HG02678 (cell line): Measurements from ENCODE around the gene BACH2.
A peak's percentile ranks its signal among the peaks of the same experiment; 100 is the strongest.
"Not testable (repeated sequence)": the region's sequence is repeated elsewhere in the genome, so short reads cannot be mapped to it uniquely, and the experiment has no call there.

Experiments used
- ATAC-seq: cut with Tn5 transposase; IDR thresholded peaks from one replicate; pipeline ENCODE4 v1.9.1; 2021; ENCODE audit warnings: mild to moderate bottlenecking, moderate library complexity; ENCODE audit not compliant: unreplicated experiment

Gene BACH2

DNA sequence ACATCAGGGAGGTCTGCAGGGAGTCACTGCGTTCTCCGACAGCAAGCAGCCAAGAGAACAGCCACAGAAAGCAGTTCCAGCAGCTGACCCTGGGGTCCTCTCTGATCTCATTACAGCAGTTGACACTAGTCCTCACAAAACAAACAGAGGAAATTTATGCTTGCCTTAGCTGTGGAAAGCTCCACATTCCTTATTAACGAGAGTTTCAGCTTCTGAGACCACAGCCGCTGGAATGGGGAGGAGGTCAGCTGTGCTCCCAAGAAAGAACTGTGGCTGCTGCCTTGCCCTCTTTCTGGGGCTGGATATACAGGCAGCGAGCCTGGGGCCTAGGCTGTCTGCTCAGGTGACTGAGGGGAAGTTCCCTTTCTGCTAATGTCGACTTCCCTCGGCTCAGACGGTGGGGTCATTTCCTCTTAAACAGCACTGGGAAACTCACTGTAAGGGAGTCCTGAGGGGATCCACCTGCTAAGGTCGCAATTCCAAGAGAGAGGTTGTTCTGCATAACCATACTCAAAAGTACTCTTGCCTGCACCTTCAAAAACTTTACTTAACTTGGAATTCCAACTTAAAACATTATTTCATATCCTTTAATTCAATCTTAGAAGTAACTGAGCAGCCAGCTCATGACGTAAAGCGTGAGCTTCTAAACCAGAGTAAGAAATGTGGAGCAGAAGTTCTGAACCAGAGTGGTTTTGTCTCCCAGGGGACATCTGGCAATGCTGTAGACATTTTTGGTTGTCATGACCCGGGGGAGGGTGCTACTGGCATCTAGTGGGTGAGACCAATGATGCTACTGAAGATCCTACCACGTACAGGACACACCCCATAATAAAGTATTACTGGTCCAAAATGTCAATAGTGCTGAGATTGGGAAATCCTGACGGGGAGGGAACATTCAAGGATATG lies 80.3 kb downstream of the BACH2 start:
- ATAC-seq = peak; percentile 67

DNA sequence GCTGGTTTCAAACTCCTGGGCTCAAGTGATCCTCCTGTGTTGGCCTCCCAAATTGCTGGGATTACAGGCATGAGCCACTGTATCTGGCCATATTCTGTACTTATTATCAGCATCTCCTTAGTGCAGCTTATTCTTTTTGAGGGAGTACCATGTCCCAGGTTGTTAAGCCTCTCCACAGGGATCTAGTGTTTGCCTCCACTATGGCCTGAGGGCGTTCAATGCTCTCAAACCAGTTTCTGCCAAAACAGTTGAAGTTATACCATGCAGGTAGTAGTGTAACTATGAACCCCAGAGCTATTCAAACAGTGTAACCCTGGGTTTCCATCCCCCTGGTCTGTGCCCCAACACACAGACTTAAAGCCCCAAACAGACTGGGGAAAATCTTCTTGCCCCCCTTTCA lies 81.7 kb downstream of the BACH2 start:
- ATAC-seq = no peak

DNA sequence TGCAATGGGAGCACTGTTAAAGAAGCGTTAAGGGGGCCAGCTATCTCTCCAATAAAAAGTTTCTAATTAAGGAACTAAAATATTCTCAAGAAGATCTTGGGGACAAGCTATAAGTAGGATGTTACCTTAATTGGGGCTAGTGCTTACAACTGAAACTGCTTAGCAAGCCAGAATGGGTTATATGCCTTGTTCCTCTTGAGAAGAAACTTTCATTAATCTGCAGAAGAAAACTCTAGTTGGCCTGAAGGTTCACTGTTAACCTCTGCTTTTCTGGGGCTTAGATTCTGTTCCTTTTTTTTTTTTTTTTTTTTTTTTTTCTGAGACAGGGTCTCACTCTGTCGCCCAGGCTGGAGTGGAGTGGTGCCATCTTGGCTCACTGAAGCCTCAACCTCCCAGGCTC lies 82.2 kb downstream of the BACH2 start:
- no peak for ATAC-seq

DNA sequence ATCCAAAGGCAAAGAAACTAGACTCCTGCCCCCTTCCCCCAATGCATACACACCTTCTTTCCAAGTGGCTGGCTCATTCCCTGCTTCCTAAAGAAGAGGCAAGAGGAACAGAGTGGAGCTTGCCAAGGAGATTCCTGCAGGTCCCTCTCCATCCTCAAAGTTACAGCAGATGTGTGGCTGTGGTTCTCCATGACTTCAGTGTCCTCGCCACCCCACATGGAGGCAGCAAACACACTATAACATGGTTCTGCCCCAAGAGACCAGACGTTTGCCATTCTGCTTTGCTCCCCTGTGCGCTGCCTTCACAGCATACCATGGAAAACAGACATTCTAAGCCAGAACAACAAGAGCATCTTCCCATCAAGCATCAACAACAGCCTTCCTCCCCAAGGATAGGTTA lies 84.4 kb downstream of the BACH2 start:
- ATAC-seq = no peak

DNA sequence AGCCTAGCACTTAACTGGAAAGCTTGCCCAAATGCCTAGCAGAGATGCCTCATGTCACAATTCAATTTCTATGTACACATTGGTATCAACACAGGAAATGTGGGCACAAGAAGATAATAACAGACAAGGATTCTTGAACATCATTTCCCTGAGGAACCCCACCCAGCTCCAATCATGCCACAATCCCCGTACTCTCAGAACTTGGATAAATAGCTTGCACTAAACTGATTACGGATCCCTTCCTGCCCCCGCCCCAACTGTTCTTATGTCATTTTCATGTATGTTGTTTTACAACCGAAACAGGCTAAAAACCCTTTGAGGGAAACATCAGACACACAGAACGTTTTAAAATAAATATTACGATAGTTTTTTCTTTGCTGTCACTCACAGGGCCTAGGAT lies 87.1 kb downstream of the BACH2 start:
- ATAC-seq = no peak

DNA sequence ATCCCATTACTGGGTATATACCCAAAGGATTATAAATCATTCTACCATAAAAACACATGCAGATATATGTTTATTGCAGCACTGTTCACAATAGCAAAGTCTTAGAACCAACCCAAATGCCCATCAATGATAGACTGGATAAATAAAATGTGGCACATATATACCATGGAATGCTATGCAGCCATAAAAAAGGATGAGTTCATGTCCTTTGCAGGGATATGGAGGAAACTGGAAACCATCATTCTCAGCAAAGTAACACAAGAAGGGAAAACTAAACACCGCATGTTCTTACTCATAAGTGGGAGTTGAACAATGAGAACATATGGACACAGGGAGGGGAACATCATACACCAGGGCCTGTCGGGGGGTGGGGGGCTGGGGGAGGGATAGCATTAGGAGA lies 88.0 kb downstream of the BACH2 start:
- ATAC-seq = not testable (repeated sequence)

DNA sequence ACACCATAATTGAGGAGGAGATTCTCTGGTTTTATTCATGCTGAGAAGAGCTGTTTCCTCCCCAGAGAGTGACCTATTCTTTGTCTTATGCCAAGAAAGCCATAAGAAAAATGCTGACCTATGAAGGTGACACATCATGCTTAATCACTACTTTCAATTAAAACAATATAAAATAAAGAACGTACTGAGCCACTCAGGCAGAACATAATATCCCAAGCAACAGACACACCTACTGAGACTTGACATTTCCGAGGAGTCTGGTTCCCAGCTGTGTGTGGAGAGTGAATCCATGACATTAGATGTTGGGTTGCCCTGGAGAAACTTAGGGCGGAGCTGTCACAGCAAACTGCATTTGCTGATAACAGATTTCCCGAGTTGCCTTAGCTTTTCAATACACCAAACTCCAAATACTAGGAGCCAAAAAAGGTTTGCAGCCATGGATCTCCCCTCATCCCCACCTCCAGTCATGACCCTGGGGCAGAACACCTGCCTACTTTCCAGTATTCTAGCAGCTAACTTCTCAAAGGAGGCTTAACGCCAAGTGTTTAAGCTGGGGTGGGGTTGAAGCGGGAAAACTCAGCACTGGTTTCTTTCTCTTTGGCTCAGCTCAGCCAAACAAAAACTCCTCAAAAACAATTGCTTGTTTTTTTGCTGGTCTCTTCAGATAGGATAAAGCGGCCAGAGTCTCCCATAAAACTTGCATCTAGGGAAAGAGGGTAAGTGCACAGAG lies 92.2 kb downstream of the BACH2 start:
- ATAC-seq = no peak

DNA sequence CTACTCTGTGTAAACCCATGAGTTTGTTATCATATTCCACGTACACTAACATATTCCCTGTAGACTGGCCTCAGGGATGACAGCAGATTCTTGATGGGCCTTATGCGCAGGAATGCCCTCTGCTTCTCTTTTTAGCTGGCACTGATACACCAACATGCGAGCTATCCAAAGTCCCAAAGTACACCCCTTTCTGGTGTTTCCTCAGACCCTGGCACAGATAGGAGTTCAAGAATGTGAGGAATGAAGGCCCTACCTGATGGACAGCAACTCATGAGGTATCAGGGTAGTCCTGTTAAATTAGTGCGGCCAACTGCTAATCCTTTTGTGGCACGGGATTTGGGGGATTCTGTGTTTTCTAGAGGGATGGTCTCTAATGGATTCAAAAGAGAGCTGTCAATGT lies 93.0 kb downstream of the BACH2 start:
- no peak for ATAC-seq

DNA sequence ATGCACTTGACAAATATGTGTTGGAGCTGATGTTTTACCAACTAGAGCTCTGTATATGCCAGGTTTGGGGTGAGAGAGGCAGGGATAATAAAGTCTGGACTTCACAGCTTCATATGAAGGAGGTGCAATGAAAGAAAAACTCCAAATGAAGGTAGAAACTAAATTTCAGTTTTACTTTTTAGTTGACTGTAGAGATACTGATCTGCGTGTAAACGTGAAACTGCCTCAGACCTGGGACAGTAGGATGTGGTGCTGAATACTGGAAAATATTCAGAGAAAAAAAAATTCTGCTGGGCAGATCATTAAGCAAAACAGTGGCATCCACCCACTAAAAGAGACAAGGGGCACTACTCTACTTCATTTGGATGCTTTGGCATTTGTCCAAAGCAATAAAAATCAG lies 94.5 kb downstream of the BACH2 start:
- ATAC-seq = no peak

DNA sequence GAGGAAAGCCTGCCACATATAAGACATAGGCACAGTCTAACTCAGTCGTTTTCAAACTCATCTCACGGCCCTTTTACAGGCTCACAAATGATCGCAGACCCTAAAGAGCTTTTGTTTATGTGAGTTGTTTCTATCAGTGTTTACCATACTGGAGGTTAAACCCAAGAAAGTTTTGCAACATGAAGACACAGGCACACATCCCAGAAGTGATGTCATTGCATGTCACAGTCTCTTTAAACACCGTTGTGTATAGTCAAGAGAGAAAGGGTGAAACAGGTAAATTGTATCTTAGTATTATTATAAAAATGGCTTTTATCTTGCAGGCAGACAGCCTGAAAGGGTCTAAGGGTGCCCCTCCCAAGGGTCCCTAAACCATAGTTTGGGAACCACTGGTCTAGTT lies 96.7 kb downstream of the BACH2 start:
- no peak for ATAC-seq

DNA sequence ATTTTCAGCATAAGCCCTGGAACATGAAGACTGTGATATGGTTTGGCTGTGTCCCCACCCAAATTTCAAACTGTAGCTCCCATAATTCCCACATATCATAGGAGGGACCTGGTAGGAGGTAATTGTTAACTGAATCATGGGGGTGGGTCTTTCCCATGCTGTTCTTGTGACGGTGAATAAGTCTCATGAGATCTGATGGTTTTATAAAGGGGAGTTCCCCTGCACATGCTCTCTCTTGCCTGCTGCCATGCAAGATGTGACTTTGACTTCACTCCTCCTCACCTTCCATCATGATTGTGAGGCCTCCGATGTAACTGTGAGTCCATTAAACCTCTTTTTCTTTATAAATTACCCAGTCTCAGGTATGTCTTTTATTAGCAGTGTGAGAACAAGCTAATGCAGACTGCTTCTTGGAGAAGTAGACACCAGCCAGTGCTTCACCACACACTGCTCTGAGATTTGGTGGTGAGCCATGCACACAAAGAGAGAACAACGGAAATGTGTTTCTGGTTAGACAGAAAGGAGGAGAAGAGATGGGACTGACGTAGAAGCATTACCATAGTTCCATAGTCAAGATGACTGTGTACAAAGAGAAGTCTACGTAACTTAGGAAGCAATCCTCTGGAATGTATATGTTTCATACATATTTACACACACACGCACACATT lies 97.8 kb downstream of the BACH2 start:
- ATAC-seq = no peak

DNA sequence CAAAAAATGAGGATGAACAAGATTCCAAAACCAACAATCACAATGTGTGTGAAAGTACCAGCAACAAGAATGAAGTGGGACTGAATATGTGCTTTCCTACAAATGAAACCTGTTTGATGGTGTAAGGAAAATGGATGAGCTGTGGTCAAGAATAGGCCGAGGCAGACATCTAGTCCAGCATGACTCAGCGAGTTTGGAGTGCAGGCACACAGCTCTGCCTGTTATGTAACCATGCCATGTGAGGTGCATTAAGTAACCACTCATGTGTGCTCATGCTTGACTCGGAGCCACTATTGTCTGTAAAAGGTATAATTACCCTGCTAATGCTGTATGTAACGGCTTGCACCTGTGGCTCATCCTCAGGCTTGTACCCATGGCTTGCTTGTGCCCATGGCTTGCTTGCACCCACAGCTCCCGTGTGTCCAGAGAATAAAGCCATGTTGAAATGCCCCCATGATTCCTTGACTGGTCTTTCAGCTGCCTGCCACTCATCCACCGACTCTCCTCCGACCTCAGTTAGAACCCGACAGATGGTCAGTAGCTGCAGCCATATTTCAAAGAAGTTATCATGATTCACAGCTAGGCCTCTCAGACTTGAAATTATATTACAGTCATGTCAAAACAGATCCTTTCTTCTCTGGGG lies 98.7 kb downstream of the BACH2 start:
- ATAC-seq = no peak

DNA sequence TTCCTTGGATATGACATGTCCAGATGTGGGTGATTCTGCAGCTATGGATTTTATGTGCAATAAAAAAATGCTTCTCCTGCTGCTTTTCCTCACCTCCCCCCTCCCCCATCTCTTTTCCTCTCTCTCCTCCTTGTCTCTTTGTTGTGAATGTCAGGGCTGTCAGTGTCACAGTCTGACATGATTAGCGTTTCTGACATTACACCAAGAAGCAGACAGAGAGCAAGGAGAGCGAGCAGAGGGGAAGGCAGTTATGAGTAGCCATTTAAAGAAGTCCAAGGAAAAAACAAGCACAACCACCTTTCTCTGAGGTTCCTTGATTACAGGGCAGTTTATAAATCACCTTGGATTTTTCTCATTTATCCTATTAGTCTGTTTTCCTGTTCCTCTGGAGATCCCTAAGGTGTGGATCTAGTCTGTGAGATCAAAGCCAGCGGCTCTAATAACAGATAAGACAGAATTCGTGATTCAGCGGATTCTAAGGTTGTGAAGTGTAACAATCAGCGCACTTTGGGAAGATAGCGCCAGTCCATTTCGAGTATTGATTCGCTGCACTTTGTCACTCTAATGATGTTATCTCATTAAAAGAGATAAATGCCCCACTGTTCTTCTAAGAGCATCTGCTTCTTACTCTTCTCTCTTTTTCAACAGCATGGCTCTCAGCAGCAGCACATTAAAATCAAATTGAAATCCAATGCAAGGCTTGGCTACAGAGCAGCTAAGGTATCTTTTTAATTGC lies 101.4 kb downstream of the BACH2 start:
- ATAC-seq = no peak

DNA sequence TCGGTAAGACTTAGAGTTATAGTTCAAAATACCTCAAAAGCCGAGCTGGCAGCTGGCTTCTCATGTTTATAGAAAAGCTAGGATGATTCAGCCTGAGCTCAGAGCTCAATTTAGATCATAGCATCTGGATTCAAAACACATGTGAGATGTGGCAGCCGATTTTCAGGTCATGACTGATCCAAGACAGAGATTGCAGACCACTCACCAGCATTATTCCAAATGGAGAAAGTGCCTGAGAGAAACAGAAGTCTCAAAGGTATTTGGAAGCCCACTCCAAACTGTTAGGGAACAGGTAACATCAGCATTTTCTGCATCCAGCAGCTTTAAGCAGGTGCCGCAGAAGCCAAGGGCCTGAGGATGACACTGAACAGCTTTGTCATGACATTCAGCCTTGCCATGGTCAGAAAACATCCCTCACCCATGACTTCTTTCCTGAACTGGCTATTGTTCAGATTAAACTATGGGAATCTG lies 102.2 kb downstream of the BACH2 start:
- ATAC-seq = no peak

DNA sequence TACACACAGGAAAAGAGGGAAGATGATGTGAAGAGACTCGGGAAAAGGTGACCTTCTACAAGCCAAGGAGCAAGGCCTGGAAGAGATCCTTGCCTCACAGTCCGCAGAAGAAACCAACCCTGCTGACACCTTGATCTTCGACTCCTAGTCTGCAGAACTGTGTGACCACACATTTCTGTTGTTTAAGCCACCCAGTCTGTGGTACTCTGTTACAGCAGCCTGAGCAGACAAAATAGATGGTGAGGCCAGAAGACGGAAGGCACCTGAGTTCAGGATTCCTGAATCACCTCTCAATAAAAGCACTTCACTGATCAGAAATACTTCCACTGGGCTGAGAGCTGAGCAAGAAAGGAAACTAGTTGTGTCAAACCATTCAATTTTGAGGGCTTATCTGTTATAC lies 103.3 kb downstream of the BACH2 start:
- ATAC-seq = no peak

DNA sequence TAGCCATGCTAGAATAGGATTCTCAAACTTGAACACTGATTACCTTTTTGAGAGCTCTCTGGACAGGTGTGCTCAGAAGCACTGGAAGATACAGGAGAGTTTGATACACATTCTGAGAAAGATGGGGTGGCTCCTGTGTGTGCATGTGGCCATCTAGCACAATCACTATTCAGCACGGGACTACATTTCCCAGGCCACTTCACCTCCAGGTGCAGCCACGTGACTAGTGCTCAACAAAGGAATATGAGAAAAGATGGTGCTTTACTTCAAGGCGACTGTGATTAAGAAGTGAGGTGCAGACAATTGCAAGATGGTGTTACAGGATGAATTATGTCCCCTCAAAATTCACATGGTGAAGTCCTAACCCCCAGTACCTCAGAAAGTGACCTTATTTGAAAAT lies 103.8 kb downstream of the BACH2 start:
- no peak for ATAC-seq

DNA sequence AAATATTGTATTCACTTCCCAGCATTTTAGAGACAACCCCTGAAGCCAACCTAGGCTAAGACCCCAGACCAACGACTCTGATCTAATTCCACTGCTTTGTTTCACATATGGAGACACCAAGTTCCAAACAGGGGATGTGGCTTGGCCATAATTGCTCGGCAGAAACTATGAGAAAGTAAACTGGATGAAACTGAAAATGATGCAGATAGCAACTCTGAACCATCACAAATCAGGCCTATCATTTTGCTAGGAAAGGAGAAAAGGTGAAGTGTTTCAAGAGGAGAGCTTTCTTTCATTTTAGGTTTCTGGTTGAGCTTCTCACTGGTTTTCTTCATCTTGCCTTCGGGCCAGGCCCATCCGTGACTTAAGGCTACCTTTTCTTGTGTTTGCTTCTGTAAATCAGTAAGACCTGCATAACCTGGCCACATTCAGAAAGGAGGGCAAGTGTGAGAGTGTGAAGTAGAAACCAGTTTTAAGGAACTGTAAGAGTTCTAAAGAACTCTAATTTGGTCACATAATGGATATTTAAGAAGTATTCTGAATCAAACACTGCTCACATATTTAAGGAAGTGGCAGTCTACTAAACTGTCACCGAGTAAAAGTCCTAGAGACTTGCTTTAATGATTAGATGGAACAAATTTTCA lies 105.8 kb downstream of the BACH2 start:
- no peak for ATAC-seq

DNA sequence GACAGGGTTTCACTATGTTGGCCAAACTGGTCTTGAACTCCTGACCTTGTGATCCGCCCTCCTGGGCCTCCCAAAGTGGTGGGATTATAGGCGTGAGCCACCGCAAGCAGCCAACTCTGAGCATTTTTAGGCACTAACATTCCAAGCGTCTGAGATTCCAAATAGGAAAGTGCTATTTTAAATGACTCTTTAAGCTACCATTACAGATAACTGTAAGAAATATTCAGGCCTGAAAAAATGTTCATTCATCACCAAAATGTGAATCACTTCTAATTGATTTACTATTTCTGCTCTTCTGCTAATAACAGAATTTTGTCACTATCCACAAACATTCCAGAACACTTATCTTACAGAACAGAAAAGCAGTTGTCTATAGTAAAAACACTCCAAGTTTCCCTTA lies 106.5 kb downstream of the BACH2 start:
- no peak for ATAC-seq

DNA sequence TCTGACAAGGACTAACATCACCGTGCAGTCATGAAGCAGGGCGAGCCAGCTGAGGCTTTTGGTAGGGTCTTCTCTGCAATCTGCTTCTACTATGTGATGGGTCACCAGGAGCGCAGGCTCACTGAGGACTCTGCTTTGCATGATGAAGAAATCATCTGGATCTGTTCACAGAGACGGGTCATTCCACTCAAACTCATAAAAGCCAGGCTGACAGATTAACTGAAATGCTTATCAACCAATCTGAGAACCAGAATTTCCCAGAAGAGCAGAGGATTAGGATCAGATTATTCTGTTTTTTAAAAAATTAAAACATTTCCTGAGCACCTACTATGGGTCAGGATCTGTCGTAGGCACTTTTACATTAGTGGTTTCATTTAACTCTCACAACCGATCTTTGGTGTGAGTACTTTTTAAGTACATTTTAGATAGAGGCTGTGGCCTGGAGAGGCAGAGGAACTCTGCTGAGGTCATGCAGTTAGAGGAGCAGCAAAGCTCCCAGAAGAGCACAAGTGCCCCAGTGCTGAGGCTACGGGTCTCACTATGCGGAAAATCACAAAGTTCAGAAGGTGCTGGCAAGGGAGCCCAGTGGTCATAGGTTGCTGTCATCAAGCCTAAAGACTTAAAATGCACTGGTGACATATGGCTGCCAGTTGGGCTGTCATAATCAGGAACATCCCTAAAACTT lies 109.1 kb downstream of the BACH2 start:
- ATAC-seq = no peak
